SK-N-SH treated with all-trans-retinoic acid at 6 μM for 48 hours (cell line): ENCODE data around the gene XIAP.
A peak's percentile ranks its signal among the peaks of the same experiment; 100 is the strongest.

Source experiments
- ATAC-seq: fragments of 200-7000 bp; cut with Tn5 transposase; 3 replicates; pipeline ENCODE4 v1.9.1; 2020; ENCODE audit warnings: mild to moderate bottlenecking, moderate library complexity
- CSDC2 ChIP-seq: fragments of 250-450 bp; sonication (Bioruptor Pico); IDR thresholded peaks from 2 replicates; pipeline ENCODE4 v1.5.0; 2020; ENCODE audit warnings: mild to moderate bottlenecking, moderate library complexity
- CSRNP3 ChIP-seq: fragments of 250-450 bp; sonication (Bioruptor Pico); IDR thresholded peaks from 2 replicates; pipeline ENCODE4 v1.5.1; 2021; ENCODE audit warnings: mild to moderate bottlenecking, moderate library complexity
- ESRRG ChIP-seq: fragments of 250-450 bp; sonication (Bioruptor Pico); IDR thresholded peaks from 2 replicates; pipeline ENCODE4 v1.6.1; 2021; ENCODE audit warnings: mild to moderate bottlenecking
- GLIS3 ChIP-seq: fragments of 250-450 bp; sonication (Bioruptor Pico); IDR thresholded peaks from 2 replicates; pipeline ENCODE4 v1.5.0; 2020; ENCODE audit warnings: mild to moderate bottlenecking, moderate library complexity
- ISL1 ChIP-seq: fragments of 250-450 bp; sonication (Bioruptor Pico); IDR thresholded peaks from 2 replicates; pipeline ENCODE4 v2.1.2; 2022; ENCODE audit warnings: mild to moderate bottlenecking, moderate library complexity
- OSR1 ChIP-seq: fragments of 250-450 bp; sonication (Bioruptor Pico); IDR thresholded peaks from 2 replicates; pipeline ENCODE4 v1.8.0; 2022; ENCODE audit warnings: moderate library complexity, mild to moderate bottlenecking, inconsistent platforms
- RARB ChIP-seq: fragments of 250-450 bp; sonication (Bioruptor Pico); IDR thresholded peaks from 2 replicates; pipeline ENCODE4 v1.8.0; 2021; ENCODE audit warnings: mild to moderate bottlenecking, moderate library complexity
- TOX ChIP-seq: fragments of 250-450 bp; sonication (Bioruptor Pico); IDR thresholded peaks from 2 replicates; pipeline ENCODE4 v1.8.0; 2021; ENCODE audit warnings: mild to moderate bottlenecking, moderate library complexity, borderline replicate concordance
- ZC3H10 ChIP-seq: fragments of 250-450 bp; sonication (Bioruptor Pico); IDR thresholded peaks from 2 replicates; pipeline ENCODE4 v1.5.1; 2021; ENCODE audit warnings: mild to moderate bottlenecking, moderate library complexity
- ZFP30 ChIP-seq: fragments of 450-650 bp; formaldehyde crosslinking; IDR thresholded peaks from 2 replicates; pipeline ENCODE4 v1.5.0; 2022; ENCODE audit warnings: mild to moderate bottlenecking, moderate library complexity
- ZNF8 ChIP-seq: fragments of 450-650 bp; formaldehyde crosslinking; IDR thresholded peaks from 2 replicates; pipeline ENCODE4 v1.5.0; 2020; ENCODE audit warnings: mild to moderate bottlenecking, moderate library complexity
- TF ChIP-seq, protein P1 (sequence below): fragments of 250-450 bp; sonication (Bioruptor Pico); IDR thresholded peaks from 2 replicates; pipeline ENCODE4 v1.5.0; 2020; ENCODE audit warnings: mild to moderate bottlenecking, moderate library complexity
- TF ChIP-seq, protein P2 (sequence below): fragments of 250-450 bp; sonication (Bioruptor Pico); IDR thresholded peaks from 2 replicates; pipeline ENCODE4 v1.8.0; 2021; ENCODE audit warnings: low read depth, mild to moderate bottlenecking, moderate library complexity, borderline replicate concordance
- TF ChIP-seq, protein P3 (sequence below): fragments of 250-450 bp; sonication (Bioruptor Pico); IDR thresholded peaks from 2 replicates; pipeline ENCODE4 v1.8.0; 2020; ENCODE audit warnings: mild to moderate bottlenecking, moderate library complexity, borderline replicate concordance
- TF ChIP-seq, protein P4 (sequence below): fragments of 250-450 bp; sonication (Bioruptor Pico); IDR thresholded peaks from 2 replicates; pipeline ENCODE4 v1.5.1; 2020; ENCODE audit warnings: low read depth, mild to moderate bottlenecking, moderate library complexity

The XIAP gene

DNA sequence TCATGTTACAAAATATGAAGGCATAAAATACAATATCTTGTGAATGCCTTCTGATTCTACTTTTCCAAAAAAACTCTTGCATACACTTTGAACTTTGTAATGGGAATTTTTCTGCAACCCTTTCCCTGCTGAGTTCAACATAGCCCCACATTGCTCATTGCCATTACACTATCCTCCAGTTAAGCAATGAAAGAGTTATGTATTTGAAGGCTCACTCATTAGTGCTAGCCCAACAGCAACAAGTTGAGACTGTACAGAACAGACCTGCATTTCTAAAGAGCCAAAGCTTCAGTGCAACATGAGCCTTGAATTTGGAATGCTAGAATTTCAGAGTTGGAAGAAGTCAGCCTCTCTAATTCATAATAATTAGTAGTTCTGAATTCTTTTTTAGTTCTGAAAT is 57.2 kb downstream of the XIAP start:
- ATAC-seq: peak; percentile 35; the same call in 1 of the 3 replicates
- TF ChIP-seq, protein P1, sequence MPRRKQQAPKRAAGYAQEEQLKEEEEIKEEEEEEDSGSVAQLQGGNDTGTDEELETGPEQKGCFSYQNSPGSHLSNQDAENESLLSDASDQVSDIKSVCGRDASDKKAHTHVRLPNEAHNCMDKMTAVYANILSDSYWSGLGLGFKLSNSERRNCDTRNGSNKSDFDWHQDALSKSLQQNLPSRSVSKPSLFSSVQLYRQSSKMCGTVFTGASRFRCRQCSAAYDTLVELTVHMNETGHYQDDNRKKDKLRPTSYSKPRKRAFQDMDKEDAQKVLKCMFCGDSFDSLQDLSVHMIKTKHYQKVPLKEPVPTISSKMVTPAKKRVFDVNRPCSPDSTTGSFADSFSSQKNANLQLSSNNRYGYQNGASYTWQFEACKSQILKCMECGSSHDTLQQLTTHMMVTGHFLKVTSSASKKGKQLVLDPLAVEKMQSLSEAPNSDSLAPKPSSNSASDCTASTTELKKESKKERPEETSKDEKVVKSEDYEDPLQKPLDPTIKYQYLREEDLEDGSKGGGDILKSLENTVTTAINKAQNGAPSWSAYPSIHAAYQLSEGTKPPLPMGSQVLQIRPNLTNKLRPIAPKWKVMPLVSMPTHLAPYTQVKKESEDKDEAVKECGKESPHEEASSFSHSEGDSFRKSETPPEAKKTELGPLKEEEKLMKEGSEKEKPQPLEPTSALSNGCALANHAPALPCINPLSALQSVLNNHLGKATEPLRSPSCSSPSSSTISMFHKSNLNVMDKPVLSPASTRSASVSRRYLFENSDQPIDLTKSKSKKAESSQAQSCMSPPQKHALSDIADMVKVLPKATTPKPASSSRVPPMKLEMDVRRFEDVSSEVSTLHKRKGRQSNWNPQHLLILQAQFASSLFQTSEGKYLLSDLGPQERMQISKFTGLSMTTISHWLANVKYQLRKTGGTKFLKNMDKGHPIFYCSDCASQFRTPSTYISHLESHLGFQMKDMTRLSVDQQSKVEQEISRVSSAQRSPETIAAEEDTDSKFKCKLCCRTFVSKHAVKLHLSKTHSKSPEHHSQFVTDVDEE (CRISPR knock-in tag): no peak

DNA sequence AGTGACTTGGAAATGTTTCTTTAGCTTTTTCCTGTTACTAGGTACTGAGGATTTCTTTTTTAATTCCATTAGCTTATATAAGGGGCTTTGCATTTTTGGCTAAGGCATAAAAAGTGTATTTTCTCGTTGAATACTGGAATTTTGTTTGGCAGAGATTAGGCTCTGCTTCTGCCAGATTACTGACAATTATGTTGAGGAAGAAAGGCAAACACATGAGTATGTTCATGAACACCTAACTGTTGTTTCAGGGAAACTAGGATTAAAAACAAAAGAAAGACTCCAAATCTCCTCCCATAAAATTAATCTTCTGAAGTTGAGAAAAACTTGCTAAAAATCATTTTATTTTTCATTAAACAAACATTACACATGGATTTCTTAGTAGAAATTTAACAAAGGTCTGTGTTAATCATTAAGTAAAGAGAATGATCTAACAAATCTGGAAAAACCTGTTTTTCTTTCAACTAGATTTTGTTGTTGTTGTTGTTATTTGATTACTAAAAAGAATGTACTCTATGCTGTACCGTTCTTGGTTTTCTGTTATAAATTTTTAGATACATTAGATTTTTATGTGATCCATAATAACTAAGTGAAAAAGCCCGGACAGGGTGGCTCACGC is 58.4 kb downstream of the XIAP start:
- no peak for ATAC-seq
- no peak for TF ChIP-seq ISL1
- TF ChIP-seq, protein P2, sequence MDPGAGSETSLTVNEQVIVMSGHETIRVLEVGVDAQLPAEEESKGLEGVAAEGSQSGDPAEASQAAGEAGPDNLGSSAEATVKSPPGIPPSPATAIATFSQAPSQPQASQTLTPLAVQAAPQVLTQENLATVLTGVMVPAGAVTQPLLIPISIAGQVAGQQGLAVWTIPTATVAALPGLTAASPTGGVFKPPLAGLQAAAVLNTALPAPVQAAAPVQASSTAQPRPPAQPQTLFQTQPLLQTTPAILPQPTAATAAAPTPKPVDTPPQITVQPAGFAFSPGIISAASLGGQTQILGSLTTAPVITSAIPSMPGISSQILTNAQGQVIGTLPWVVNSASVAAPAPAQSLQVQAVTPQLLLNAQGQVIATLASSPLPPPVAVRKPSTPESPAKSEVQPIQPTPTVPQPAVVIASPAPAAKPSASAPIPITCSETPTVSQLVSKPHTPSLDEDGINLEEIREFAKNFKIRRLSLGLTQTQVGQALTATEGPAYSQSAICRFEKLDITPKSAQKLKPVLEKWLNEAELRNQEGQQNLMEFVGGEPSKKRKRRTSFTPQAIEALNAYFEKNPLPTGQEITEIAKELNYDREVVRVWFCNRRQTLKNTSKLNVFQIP (CRISPR knock-in tag): no peak
- no peak for TF ChIP-seq RARB
- TF ChIP-seq, protein P3, sequence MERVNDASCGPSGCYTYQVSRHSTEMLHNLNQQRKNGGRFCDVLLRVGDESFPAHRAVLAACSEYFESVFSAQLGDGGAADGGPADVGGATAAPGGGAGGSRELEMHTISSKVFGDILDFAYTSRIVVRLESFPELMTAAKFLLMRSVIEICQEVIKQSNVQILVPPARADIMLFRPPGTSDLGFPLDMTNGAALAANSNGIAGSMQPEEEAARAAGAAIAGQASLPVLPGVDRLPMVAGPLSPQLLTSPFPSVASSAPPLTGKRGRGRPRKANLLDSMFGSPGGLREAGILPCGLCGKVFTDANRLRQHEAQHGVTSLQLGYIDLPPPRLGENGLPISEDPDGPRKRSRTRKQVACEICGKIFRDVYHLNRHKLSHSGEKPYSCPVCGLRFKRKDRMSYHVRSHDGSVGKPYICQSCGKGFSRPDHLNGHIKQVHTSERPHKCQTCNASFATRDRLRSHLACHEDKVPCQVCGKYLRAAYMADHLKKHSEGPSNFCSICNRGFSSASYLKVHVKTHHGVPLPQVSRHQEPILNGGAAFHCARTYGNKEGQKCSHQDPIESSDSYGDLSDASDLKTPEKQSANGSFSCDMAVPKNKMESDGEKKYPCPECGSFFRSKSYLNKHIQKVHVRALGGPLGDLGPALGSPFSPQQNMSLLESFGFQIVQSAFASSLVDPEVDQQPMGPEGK: no peak
- no peak for TF ChIP-seq GLIS3 (CRISPR knock-in tag)
- TF ChIP-seq ZFP30 (CRISPR knock-in tag): no peak
- TF ChIP-seq, protein P1 (CRISPR knock-in tag): no peak
- TF ChIP-seq ZNF8: no peak
- TF ChIP-seq, protein P4, sequence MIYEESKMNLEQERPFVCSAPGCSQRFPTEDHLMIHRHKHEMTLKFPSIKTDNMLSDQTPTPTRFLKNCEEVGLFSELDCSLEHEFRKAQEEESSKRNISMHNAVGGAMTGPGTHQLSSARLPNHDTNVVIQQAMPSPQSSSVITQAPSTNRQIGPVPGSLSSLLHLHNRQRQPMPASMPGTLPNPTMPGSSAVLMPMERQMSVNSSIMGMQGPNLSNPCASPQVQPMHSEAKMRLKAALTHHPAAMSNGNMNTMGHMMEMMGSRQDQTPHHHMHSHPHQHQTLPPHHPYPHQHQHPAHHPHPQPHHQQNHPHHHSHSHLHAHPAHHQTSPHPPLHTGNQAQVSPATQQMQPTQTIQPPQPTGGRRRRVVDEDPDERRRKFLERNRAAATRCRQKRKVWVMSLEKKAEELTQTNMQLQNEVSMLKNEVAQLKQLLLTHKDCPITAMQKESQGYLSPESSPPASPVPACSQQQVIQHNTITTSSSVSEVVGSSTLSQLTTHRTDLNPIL (CRISPR knock-in tag): no peak

DNA sequence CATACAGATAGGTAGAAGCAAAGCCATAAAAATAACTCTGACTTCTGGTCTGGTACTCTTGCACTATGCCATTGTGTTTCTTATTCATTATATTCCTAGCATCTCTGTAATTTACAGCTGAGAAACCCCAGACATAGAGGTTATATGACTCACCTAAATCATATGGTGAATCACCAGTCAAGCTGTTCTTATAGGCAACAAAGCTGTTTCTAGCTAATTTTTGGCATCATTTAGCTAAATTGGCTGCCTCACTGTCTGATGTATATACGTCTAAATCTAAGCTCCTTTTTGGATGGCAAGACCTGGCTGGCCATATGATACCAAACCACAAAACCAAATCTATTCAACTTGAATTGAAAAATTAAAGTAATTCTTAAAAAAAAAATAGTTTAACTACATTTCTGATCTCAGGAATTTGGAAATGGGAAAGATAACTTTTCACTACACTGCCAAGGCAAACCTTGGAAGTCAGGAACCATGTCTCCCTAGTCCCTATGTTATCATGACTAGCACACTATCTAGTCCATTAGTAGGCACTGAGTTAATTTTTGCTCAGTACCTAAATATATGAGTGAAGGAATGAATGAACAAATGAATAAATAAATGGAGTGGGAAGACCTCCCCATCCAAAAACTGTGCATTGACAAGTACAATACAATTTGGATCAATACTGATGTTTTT is 60.4 kb downstream of the XIAP start:
- ATAC-seq: peak; percentile 89
- TF ChIP-seq CSDC2: no peak
- peak; percentile 56 for TF ChIP-seq ISL1
- no peak for TF ChIP-seq CSRNP3 (CRISPR knock-in tag)
- TF ChIP-seq ZC3H10: no peak

GRCh38 chrX:123923211-123923610 is 63.4 kb downstream of the XIAP start:
- ATAC-seq: no peak
- TF ChIP-seq ESRRG (CRISPR knock-in tag) (no peak), ZNF8 (no peak), TOX (CRISPR knock-in tag) (no peak), OSR1 (no peak)
